Brain microvascular endothelial cell (primary cell): ENCODE measurements around the gene ZC3H7B.

ENCODE experiments used
- DNase-seq: peaks from one replicate; pipeline ENCODE4 v3.0.0-alpha.2; 2020
- H3K27ac ChIP-seq: fragments of 250-450 bp; sonication (Bioruptor Pico); 2 replicates; pipeline ENCODE4 v1.5.1; 2020; ENCODE audit warnings: mild to moderate bottlenecking, moderate library complexity
- H3K27me3 ChIP-seq: fragments of 250-450 bp; sonication (Bioruptor Pico); replicated peaks from 2 replicates; pipeline ENCODE4 v1.5.1; 2020; ENCODE audit warnings: mild to moderate bottlenecking
- H3K36me3 ChIP-seq: fragments of 250-450 bp; sonication (Bioruptor Pico); replicated peaks from 2 replicates; pipeline ENCODE4 v1.5.1; 2020; ENCODE audit warnings: mild to moderate bottlenecking
- H3K4me3 ChIP-seq: 2 replicates; pipeline ENCODE4 v1.5.1; 2011; ENCODE audit warnings: low read depth, mild to moderate bottlenecking, control low read depth, low read length, moderate library complexity
- in situ Hi-C: cut with HindIII; loops from 2 replicates; pipeline ENCODE4 v1.10.0; 2017; ENCODE audit warnings: low sequenced_read_pairs, low pct_ligation_motif_present
- TF ChIP-seq, protein P1 (sequence below): IDR thresholded peaks from 2 replicates; pipeline ENCODE4 v1.5.1; 2011; ENCODE audit warnings: low read depth, mild to moderate bottlenecking, moderate library complexity, low read length, control low read depth, inconsistent platforms; ENCODE audit errors: missing control alignments

The ZC3H7B gene

DNA sequence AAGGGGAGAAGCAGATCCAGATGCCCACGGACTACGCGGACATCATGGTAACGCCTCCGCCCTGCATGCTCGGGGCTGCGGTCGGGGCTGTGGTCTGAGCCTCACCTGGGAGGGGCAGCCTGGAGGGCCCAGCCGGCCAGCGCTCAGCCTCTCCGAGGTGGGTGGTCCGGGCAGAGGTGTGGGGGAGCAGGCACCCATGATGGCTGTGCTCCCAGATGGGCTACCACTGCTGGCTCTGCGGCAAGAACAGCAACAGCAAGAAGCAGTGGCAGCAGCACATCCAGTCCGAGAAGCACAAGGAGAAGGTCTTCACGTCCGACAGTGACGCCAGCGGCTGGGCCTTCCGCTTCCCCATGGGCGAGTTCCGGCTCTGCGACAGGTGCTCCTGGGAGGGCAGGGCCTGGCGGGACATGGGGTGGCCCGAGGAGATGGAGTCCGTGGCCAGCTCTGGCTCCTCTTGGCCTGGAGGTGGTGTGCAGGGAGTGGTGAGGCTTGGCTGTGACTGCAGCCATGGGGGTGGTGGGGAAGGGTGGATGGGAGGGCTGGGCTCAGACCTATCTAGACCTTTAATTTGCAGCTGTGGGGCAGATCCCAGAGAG is 55.2 kb downstream of the ZC3H7B start:
- H3K27me3 ChIP-seq, result no peaks in the 10 kb centered on the region
- no peak for DNase-seq
- H3K36me3 ChIP-seq, result peaks cover 57% of the 10 kb centered on the region
- in situ Hi-C loops, result no loop called here
- no peak overlapping the region for H3K4me3 ChIP-seq
- TF ChIP-seq, protein P1, sequence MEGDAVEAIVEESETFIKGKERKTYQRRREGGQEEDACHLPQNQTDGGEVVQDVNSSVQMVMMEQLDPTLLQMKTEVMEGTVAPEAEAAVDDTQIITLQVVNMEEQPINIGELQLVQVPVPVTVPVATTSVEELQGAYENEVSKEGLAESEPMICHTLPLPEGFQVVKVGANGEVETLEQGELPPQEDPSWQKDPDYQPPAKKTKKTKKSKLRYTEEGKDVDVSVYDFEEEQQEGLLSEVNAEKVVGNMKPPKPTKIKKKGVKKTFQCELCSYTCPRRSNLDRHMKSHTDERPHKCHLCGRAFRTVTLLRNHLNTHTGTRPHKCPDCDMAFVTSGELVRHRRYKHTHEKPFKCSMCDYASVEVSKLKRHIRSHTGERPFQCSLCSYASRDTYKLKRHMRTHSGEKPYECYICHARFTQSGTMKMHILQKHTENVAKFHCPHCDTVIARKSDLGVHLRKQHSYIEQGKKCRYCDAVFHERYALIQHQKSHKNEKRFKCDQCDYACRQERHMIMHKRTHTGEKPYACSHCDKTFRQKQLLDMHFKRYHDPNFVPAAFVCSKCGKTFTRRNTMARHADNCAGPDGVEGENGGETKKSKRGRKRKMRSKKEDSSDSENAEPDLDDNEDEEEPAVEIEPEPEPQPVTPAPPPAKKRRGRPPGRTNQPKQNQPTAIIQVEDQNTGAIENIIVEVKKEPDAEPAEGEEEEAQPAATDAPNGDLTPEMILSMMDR, result no peak
- H3K27ac ChIP-seq, result no peak overlapping the region

DNA sequence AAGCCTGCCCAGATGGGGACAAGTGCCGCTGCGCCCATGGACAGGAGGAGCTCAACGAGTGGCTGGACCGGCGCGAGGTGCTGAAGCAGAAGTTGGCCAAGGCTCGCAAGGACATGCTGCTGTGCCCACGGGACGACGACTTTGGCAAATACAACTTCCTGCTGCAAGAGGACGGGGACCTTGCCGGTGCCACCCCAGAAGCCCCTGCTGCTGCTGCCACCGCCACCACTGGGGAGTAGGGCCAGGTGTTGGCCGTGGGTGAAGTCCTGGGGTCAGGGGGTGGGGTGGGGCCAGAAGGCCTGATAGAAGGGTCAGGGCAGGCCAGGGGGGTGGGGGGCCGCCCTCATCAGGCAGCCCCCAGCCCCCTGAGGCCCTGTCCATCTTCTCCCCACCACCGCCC is 55.9 kb downstream of the ZC3H7B start:
- H3K36me3 ChIP-seq, result peaks cover 51% of the 10 kb centered on the region
- no peaks in the 10 kb centered on the region for H3K27me3 ChIP-seq
- TF ChIP-seq, protein P1, result no peak
- no peak overlapping the region for H3K4me3 ChIP-seq
- H3K27ac ChIP-seq, result no peak overlapping the region
- in situ Hi-C loops, result no loop called here
- no peak for DNase-seq

DNA sequence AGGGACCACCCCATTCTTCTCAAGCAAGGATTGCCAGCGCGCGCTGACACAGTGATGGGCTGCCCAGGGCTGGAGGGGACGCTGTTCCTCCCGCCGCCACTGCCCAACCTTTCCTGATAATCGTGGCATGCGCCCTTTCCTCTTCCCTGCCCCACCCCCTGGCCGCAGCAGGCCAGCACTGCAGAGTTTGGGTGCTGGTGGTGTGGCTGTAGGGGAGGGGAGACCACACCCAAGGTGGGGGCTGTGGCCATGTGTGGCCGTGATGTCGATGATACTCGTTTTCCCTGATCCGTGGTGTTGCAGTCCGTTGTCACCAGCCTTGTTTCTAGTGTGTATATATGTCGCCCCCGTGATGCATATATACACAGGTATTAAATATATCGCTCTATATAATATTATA is 57.6 kb downstream of the ZC3H7B start:
- H3K4me3 ChIP-seq, result no peak overlapping the region
- no peak for DNase-seq
- H3K27ac ChIP-seq, result no peak overlapping the region
- no peaks in the 10 kb centered on the region for H3K27me3 ChIP-seq
- in situ Hi-C loops, result no loop called here
- TF ChIP-seq, protein P1, result no peak
- H3K36me3 ChIP-seq, result peaks cover 39% of the 10 kb centered on the region

DNA sequence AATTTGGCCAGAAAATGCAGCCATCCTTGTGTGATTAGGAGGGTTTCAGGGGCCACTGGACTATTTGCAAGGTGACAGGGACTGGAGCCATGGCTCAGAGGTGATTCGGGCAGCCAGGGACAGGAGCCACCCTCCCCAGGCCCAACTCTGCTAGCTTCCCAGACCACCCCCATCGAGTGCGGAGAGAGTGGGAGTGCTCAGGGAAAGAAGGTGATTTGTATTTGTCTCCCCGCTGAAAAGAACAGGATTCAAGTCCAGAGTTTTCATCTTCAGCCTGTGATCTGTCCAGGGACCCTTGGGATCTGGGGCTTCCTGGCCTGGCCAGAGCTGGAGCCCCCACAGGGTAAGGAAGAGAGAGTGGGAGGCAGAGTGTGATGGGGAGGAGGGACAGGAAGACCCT is 58.1 kb downstream of the ZC3H7B start:
- Histone ChIP-seq H3K27me3 (no peaks in the 10 kb centered on the region), H3K4me3 (no peak overlapping the region), H3K36me3 (peaks cover 34% of the 10 kb centered on the region), H3K27ac (no peak overlapping the region)
- in situ Hi-C loops, result no loop called here
- no peak for DNase-seq
- TF ChIP-seq, protein P1, result no peak

DNA sequence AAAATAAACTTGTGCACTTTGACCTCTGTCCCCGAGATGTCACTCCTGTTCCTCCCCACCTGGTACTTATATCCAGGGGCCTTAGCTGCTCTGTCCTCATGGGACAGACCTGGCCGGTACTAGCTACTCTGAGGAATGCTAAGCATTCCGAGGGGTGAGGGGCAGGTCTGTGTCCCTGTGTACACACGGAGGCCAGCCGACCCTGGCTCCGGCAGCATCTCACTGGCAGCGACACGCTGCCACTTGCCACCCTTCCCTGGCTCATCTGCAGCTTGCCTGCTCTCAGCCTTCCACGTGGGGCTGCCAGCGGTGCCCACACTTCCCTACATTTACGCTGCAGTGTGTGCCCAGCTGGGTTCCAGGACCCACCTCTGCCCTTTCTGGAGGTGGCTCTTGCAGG is 58.8 kb downstream of the ZC3H7B start:
- H3K36me3 ChIP-seq, result peaks cover 29% of the 10 kb centered on the region
- H3K4me3 ChIP-seq, result no peak overlapping the region
- DNase-seq, result no peak
- TF ChIP-seq, protein P1, result no peak
- H3K27ac ChIP-seq, result no peak overlapping the region
- in situ Hi-C loops, result no loop called here
- H3K27me3 ChIP-seq, result no peaks in the 10 kb centered on the region

DNA sequence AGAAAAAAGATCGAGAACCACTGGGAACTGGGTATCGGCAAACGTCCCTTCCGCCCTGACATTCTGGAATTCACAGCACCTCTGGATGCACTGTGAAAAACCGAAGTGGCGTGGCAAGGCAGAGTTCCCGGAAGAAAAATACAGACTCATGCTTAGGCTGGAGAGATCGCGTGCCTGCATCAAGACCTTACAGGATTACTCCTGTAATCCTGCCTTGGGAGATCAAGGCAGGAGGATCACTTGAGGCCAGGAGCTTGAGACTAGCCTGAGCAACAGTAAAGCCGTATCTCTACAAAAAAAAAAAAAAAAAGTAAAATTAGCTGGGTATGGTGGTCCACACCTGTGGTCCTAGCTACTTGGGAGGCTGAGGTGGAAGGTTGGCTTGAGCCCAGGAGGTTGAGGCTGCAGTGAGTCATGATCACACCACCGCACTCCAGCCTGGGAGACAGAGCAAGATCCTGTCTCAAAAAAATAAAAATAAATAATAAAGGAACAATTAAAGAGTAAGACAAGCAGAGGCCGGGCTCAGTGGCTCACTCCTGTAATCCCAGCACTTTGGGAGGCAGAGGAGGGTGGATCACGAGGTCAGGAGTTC is 60.5 kb downstream of the ZC3H7B start:
- in situ Hi-C loops, result no loop called here
- no peak for DNase-seq
- no peak overlapping the region for H3K27ac ChIP-seq
- no peaks in the 10 kb centered on the region for H3K27me3 ChIP-seq
- TF ChIP-seq, protein P1, result no peak
- peaks cover 15% of the 10 kb centered on the region for H3K36me3 ChIP-seq
- H3K4me3 ChIP-seq, result no peak overlapping the region
